ENCODE results near the gene TINAG.
"Not testable (repeated sequence)": the region's sequence is repeated elsewhere in the genome, so short reads cannot be mapped to it uniquely, and the experiment has no call there.

Gene TINAG

DNA sequence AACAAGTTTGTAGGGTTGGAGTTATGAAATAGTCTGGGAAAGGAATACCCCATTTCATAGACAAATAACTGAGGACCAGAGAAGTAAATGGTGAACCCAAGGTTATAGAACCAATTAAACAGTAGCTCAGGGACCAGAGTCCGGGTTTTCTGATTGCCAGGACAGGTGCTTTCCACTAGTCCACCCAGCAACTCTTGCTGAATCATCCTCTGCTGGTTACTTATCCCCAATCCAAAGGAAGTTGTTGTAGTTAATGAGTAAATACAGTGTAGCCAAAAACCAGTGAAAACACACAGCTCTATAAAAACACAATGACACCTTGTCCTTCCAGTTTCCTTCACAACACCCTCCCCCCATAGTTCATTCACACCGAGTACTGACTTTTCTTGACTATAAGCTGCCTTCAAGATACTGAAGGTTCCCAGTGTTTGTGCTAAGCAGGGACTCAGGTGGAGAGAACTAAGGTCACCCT lies 766 bp upstream of the TINAG start:
- DNase-seq (ENCODE audit: low read depth, low spot score), result no peak

DNA sequence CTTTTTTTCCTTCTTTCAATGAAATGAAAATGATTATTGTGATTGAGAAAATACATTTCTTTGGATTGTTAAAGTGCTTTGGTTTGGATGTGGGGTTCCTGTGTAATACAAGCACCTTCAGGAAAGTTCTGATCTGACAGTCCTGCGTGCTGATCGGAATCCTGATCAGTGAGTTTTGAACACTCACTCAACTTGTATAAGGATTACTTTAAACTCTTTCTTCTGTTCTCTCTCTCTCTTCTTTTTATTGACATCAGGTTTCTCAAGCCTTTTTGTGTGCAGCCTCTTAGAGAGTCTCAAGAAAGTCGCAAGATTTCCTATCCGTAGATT lies 710 bp downstream of the TINAG start:
- no peak for DNase-seq (ENCODE audit: low read depth, low spot score)

DNA sequence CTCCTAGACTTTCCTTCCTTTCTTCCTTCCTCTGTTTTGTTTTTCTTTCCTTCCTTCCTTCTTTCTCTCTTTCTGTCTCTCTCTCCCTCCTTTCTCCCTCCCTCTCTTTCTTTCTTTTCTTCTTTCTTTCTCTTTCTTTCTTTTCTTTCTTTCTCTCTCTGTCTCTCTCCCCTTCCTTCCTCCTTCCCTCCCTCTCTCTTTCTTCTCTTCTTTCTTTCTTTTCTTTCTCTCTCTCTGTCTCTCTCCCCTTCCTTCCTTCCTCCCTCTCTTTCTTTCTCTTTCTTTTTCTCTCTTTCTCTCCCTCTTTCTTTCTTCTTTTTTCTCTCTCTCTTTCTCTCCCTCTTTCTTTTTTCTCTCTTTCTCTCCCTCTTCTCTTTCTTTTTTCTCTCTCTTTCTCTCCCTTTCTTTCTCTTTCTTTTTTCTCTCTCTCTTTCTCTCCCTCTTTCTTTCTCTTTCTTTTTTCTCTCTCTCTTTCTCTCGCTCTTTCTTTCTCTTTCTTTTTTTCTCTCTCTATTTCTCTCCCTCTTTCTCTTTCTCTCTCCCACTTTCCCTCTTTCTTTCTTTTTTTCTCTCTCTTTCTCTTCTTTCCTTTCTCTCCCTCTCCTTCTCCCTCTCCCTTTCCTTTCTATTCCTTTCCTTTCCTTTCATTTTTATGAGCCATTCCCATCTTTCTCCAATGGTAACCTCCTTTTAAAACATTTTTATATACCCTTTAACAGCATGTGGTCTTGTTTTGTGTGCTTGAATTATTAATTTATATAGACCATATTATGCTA lies 2.3 kb downstream of the TINAG start:
- DNase-seq (ENCODE audit: low read depth, low spot score), result no peak

DNA sequence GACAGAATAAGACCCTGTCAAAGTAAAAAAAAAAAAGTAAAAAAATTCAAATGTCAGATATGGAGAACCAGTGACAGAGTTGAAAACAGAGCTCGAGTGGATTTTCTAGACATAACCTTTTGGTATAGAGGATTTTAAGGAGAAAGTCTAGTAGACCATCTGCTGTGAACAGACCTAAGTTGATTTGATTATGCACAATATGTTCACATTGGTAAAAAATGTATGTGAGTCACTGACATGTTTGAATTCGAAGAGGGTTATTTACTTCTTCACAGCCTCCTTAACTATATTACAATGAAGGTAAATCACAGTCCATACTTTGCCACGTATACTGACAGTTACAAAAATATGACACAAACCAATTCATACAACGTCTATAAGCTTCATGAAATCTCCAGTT lies 7.4 kb downstream of the TINAG start:
- DNase-seq (ENCODE audit: low read depth, low spot score), result no peak

DNA sequence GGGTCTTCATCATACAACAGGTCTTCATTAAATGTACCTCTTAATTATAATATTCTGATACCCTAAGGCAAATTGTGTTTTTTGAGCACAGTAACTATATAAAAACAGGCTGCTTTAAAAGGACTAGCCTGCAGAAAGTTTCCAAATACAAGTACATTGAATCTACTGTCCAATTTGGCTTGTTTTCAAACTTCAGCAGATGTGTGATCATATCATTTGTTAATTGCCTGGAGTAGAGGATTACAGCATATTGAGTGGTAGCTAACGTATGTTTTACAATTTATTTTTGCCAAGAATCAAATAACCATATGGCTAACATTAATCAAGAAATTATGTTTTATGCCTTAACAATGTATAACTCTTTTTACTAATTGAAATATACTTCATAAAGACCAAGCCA lies 12.6 kb downstream of the TINAG start:
- DNase-seq (ENCODE audit: low read depth, low spot score), result no peak

DNA sequence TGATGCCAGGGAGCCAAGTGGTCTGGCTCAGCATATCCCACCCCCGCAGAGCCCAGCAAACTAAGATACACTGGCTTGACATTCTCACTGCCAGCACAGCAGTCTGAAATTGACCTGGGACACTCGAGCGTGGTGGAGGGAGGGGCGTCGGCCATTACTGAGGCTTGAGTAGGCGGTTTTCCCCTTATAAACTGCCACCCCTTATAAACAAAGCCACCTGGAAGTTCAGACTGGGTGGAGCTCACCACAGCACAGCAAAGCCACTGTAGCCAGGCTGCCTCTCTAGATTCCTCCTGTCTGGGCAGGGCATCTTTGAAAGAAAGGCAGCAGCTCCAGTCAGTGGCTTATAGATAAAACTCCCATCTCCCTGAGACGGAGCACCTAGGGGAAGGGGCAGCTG lies 19.4 kb downstream of the TINAG start:
- DNase-seq (ENCODE audit: low read depth, low spot score), result no peak

DNA sequence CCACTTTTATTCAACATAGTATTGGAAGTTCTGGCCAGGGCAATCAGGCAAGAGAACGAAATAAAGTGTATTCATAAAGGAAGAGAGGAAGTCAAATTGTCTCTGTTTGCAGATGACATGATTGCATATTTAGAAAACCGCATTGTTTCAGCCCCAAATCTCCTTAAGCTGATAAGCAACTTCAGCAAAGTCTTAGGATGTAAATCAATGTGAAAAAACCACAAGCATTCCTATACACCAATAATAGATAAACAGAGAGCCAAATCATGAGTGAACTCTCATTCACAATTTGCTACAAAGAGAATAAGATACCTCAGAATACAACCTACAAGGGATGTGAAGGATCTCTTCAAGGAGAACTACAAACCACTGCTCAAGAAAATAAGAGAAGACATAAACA lies 23.3 kb downstream of the TINAG start:
- DNase-seq (ENCODE audit: low read depth, low spot score), result not testable (repeated sequence)

DNA sequence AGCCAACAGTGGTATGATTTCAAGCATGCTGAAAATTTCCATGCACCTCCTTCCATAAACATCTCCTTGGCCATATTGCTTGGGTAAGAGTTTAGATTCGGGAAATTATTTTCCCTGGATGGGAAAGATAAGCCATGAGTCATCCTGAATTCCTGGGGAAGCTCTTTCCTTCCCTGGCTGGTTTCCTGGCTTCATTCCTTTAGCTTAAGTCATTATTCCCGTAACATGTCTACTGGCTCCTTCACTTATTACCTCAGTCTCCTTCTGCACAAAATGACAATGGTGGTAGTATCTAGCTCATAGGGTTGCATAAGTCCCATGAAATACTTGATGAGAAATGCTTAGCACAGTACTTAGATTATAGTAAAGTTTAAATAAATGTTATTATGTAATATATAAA lies 27.6 kb downstream of the TINAG start:
- DNase-seq (ENCODE audit: low read depth, low spot score), result peak; percentile 37

DNA sequence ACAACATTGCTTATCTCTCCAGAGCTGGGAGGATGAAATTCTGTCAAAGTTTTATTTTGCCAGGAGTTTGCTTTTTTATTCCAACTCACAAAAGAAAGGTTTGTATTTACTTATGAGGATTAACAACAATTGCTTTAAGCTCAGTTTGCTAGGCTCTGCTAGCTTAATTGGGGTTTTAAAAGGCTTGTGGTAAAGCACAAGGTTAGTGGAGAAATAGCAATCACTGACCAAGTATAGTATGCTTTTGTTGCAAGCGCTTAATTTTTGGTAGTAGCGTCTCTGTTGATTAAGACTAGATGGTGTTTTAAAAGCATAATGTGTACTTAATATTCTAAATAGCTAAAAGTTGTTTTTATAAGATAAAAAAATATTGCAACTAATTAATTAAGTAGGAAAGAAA lies 45.7 kb downstream of the TINAG start:
- DNase-seq (ENCODE audit: low read depth, low spot score), result no peak

DNA sequence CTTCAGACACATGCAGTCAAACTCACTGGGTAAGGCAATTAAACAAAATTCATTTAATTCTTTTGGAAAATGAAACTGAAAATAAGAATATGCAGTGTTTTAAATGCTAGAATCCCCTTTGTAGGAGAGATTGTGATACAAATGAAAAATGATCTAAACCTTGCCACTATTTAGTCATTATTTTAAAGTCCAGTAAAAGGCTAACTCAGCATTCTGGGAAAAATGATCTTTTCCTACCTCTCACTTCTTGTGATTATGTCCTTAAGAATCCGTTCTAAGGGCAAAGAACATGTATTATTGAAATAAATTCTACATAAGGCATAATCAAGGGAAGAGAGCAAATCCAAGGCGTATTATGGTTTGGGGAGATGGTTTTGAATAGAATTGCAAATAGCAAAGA lies 46.4 kb downstream of the TINAG start:
- DNase-seq (ENCODE audit: low read depth, low spot score), result no peak

DNA sequence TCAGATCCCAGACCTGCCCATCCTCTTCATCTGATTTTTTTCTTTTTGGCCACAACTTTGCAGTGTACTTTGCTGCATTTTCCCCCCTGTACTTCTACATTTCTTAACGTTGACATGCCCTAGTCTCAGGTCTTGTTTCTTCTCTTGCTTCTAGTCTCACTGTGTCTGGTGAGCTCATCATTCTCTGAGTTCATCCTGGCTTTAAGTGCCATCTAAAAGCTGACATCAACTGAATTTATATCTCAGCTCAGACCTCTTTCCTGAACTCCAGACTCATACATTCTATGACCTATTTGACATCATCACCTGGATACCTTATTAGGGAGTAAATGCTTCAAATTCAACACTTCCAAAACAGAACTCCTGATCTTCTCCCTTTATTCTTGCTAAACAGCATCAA lies 48.9 kb downstream of the TINAG start:
- no peak for DNase-seq (ENCODE audit: low read depth, low spot score)

DNA sequence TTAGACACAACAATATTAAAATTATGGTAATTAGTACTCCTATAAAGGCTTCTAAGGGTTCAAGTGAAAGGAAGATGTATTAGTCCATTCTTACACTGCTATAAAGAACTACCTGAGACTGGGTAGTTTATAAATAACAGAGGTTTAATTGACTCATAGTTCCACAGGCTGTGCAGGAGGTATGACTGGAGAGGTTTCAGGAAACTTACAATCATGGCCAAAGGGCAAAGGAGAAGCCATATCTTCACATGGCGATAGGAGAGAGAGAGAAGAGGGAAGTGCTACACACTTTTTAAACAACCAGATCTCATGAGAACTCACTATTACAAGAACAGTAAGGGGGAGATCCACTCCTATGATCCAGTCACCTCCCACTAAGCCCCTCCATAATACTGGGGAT lies 52.9 kb downstream of the TINAG start:
- DNase-seq (ENCODE audit: low read depth, low spot score), result no peak

DNA sequence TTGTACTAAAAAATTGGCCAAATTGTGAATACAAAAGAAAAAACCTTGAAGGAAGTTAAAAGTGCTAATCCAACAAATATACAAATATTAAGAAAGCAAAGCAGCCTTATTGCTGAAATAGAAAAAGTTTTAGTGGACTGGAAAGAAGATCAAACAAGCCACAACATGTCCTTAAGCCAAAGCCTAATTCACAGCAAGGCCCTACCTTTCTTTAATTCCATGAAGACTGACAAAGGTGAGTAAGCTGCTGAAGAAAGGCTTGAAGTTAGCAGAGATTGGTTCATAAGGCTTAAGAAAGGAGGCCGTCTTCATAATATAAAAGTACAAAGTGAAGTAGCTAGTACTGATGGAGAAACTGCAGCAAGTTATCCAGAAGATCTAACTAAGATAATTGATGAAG lies 53.5 kb downstream of the TINAG start:
- DNase-seq (ENCODE audit: low read depth, low spot score), result no peak

DNA sequence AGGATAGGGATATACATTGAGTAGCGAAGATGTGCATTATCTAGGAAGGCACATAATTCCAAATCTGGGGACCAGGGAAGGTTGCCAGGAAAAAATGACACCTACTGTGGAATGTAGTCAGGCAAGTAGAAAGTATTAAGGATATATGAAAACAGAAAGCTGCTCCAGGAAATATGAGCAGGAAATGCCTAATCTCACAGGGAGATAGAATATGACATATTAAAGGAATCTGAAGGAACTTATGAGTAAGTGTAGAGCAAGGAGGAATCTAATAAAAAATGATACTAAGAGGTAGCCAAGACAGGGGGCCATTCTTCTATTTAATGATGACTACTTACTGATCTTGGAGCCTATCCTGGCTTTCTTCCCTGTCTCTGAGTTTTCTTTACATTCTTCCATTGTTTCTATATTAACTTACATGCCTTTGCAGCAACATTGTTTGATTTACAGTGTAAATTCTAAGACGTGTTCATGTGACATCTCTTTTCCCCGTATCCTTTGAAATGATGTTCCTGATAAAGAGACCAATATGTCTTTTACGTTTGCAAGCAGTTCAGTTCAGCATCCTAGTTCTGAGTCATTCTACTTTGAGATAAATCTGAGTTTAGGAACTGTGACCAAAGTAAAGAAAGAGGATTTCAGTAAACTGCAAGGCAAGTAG lies 58.6 kb downstream of the TINAG start:
- DNase-seq (ENCODE audit: low read depth, low spot score), result no peak

DNA sequence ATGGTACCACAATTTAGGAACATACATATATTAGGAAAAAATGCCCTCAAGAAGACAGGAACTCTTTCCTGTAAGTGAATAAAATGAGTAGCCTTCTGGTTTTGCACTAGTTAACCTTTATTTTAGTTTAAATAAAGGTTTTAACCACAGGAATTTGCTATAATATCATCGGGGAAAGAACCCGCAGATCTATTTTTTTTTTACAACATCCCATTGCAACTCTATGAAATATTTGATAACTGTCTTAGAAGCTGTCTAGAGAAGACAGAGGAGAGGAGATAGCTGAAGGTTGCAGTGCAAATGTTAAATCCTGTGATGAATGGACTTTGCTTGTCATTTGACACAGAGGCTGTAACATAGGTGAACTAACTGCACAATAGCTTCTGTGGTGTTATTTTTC lies 69.5 kb downstream of the TINAG start:
- no peak for DNase-seq (ENCODE audit: low read depth, low spot score)

DNA sequence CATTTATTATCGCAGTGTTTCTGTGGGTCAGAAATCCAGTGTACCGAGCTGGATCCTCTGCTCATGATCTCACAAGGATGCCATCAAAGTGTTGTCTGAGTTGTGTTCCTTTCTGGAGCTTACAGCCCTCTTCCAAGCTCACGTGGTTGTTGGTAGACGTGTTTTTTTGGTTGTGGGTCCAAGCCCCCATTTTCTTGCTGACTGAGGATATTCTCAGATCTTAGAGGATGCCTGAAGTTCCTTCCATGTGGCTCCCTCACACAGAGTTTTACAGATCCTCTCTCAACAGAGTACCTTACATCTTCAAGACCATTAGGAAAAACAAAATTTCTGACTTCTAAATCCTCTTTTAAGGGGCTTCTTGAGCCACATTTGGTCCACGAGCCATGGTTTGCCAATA lies 78.1 kb downstream of the TINAG start:
- no peak for DNase-seq (ENCODE audit: low read depth, low spot score)

DNA sequence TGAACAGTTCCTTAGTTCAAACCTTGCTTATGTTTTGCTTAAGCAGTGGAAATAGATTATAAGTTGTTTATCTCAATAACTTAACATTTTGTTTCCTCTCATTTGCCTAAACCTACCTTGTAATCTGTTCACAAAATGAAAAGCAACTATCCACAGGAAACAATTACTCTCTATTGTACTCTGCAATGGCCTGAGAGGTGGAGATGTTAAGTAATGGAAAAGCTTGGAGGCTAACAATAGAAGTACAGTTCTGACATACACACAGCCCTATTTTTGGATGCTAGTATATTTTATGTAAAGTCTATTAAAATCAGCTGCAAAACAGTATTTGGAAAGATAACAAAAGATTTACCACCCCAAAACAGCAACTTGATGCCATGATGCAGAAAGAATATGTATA lies 82.1 kb downstream of the TINAG start:
- no peak for DNase-seq (ENCODE audit: low read depth, low spot score)

DNA sequence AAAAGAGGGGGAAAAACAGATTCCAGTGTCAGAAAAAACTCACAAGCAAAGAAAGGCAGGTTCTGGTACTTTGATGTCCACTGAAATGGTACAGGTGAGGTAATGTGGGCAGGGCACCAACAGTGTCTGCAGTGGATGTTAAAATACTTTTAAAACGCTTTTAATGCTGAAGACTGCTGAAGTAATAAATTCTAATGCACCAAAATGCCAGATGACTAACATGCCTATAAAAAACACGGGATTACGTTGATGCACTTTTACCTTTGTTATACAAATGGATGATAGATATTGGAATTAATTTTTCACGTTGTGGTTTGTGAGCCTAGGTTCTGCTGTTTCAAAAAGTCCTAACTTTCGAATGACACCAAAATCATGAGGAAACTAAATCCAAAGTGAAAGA lies 83.3 kb downstream of the TINAG start:
- DNase-seq (ENCODE audit: low read depth, low spot score), result no peak

DNA sequence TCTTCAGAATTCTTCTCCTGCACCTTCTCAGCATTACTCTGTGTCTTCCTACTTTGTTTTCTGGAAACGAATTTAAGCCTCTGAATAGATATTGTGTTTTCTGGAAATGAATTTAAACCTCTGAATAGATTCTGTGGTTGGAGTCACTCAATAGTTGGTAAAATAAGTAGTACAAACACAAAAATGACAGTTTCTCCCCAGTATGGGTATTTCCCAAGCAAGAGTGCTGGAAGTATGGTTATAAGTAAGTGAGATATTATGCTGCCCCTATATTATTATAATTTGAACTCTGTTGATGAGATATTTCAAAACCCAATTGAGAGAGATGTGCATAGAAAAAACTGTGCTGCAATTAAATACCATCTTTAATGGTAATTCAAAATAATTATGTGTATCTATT lies 94.9 kb downstream of the TINAG start:
- DNase-seq (ENCODE audit: low read depth, low spot score), result no peak

DNA sequence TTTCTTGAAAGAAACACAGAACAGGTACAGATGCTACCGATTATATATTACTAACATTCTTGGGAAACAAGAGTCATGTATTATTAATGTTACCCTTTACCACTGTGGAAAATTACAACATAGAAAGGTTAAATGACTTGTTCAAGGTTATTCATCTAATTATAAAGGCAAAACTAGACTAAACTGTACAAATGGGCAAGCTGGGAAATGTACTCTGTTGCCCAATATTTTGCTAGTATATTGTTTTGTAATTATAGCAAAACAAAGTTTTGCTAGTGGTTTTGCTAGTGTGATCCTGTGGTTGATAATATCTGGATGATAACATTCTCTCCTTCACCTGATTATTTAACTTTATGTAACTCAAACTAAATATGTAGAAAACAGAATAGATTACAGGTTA lies 96.5 kb downstream of the TINAG start:
- no peak for DNase-seq (ENCODE audit: low read depth, low spot score)

DNA sequence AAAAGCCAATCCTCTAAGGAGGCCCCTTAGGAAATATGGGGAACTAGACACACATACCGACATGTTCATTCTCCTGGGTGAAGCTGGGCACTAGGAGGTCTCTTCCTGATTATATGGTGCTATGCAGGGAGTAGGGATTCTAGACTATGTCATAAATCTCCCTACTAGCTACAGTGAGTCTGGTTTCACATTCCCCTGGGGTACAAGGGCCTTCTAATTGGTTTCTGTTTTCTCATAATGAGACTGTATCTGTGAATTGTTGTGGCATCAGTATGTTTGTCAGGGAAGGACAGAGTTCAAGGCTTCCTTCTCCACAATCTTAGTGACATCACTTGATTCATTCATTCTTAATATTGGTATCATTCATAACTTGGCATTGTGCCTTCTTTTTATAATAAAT lies 103.5 kb downstream of the TINAG start:
- DNase-seq (ENCODE audit: low read depth, low spot score), result no peak

DNA sequence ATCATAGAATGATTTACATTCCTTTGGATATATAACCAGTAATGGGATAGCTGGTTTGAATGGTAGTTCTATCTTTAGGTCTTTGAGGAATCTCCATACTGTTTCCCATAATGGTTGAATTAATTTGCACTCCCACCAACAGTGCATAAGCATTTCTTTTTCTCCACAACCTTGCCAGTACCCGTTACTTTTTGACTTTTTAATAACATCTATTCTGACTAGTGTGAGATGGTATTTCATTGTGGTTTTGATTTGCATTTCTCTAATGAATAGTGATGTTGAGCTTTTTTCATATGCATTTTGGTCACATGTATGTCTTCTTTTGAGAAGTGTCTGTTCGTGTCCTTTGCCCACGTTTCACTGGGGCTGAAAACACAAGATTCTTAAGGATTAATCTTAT lies 107.3 kb downstream of the TINAG start:
- DNase-seq (ENCODE audit: low read depth, low spot score), result no peak

DNA sequence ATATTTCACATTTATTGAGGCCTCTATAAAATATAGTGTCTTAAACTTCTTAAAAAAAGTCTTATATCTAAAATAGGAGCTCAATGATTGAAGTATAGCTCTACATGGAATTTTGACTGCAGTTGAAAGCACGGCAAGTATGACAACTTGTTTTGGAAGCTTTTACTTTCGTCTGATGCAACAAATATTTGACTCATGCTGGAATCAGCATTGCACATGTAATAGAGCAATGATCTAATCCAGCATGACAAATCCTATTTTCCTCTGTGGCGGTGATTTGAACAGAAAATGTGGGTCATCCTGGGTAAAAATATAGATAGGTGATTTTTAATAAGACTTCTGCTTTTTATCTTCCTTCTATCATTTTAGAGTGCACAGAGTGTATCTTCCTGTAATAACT lies 111.6 kb downstream of the TINAG start:
- no peak for DNase-seq (ENCODE audit: low read depth, low spot score)

DNA sequence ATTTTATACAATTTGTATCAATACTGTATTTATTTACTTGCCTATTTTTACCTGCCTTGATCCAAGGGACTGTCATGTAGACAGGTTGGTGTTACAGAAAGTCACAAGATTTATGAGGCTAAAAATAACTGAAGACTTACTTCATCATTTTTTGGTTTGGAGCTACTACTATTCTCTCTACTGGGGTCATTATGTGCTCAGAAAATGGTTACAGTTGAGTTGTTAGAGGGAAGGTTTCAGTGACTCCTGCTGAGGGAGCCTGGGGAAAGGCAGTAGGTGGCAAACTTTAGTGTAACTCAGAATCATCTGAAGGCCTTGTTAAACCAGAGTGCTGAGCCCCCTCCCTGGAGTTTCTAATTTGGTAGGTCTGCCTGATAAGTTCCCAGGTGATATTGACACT lies 118.8 kb downstream of the TINAG start:
- DNase-seq (ENCODE audit: low read depth, low spot score), result no peak
